Panc1 (cell line): ENCODE measurements around the gene BOK. TPM values are rescaled to one million over a fixed set of nuclear protein-coding genes. Genes with fewer than 3 reads are reported as not detected.

Experiments
- ATAC-seq: fragments of 200-7000 bp; cut with Tn5 transposase; 2 replicates; pipeline ENCODE4 v1.9.1; 2020; ENCODE audit warnings: mild to moderate bottlenecking, moderate library complexity
- BruUV-seq: library from RNA; stranded (reverse); fragments of 400-500 nt; replicated peaks from 2 replicates; lab custom pipeline; 2021; lab: Mats Ljungman, UMichigan
- CTCF ChIA-PET: fragments of 300-600 bp; sonication (Branson Sonifier 250); formaldehyde crosslinking; loops from one replicate; lab custom pipeline; 2022; ENCODE audit warnings: antibody characterized with exemption; lab: Charles Lee
- POLR2A ChIA-PET: fragments of 300-600 bp; sonication (Branson Sonifier 250); formaldehyde crosslinking; loops from one replicate; lab custom pipeline; 2022; ENCODE audit warnings: antibody characterized with exemption; lab: Charles Lee
- DNase-seq: peaks from one replicate; pipeline ENCODE4 v3.0.0-alpha.2; 2010; ENCODE audit warnings: low read depth, low spot score
- H3K27ac ChIP-seq: 2 replicates; pipeline ENCODE4 v1.5.1; 2011; ENCODE audit warnings: mild to moderate bottlenecking, low read length, inconsistent platforms
- H3K27me3 ChIP-seq: fragments of 200-500 bp; sonication (Bioruptor generic); 2 replicates; pipeline ENCODE4 v1.6.0; 2014; ENCODE audit warnings: low read length, inconsistent platforms; ENCODE audit not compliant: control insufficient read depth, insufficient read depth
- H3K36me3 ChIP-seq: fragments of 200-500 bp; sonication (Bioruptor generic); 2 replicates; pipeline ENCODE4 v1.5.1; 2014; ENCODE audit warnings: inconsistent platforms, mild to moderate bottlenecking, low read length, moderate library complexity; ENCODE audit not compliant: control insufficient read depth, insufficient read depth
- H3K4me1 ChIP-seq: 2 replicates; pipeline ENCODE4 v1.5.1; 2011; ENCODE audit warnings: inconsistent platforms, mild to moderate bottlenecking, low read length, moderate library complexity; ENCODE audit not compliant: control insufficient read depth, insufficient read depth
- H3K4me3 ChIP-seq, 2 experiments: 2 replicates each; pipeline ENCODE4 v1.5.1; 2011 to 2012; ENCODE audit warnings: low read depth in 2 of 2, low read length in 2 of 2, mild to moderate bottlenecking in 2 of 2, inconsistent platforms in 1 of 2, moderate library complexity in 1 of 2
- H3K9me3 ChIP-seq: fragments of 200-500 bp; sonication (Bioruptor generic); 2 replicates; pipeline ENCODE4 v1.5.1; 2014; ENCODE audit warnings: low read depth, mild to moderate bottlenecking, inconsistent platforms, low read length, moderate library complexity; ENCODE audit not compliant: control insufficient read depth, insufficient read depth
- POLR2AphosphoS5 ChIP-seq: IDR thresholded peaks from 2 replicates; pipeline ENCODE4 v1.6.1; 2012; ENCODE audit warnings: mild to moderate bottlenecking, low read depth, low read length, moderate library complexity
- SIN3A ChIP-seq: IDR thresholded peaks from 2 replicates; pipeline ENCODE4 v1.6.1; 2012; ENCODE audit warnings: low read depth, mild to moderate bottlenecking, low read length, moderate library complexity, borderline replicate concordance; ENCODE audit not compliant: insufficient read depth
- TCF7L2 ChIP-seq: IDR thresholded peaks from 2 replicates; pipeline ENCODE4 v1.6.1; 2011; ENCODE audit warnings: mild to moderate bottlenecking, low read depth, low read length, inconsistent platforms
- in situ Hi-C: cut with HindIII; loops from 2 replicates; pipeline ENCODE4 v1.10.0; 2016; ENCODE audit warnings: low sequenced_read_pairs, low pct_unique_long_range_greater_than_20kb
- intact Hi-C: fragments of 100-400 bp; cut with micrococcal nuclease; formaldehyde crosslinking; loops from one replicate; pipeline ENCODE4 v1.10.0; 2022; ENCODE audit not compliant: unreplicated experiment
- total RNA-seq: library from RNA; stranded (reverse); gene quantifications from one replicate; pipeline ENCODE4 v1.2.1, GENCODE V29; 2021; ENCODE audit not compliant: unreplicated experiment
- TF ChIP-seq, protein P1 (sequence below), 2 experiments: IDR thresholded peaks; 2 replicates each; pipeline ENCODE4 v1.6.1; 2011 to 2012; ENCODE audit warnings: low read depth in 2 of 2, control low read depth in 1 of 2, low read length in 1 of 2, mild to moderate bottlenecking in 1 of 2, moderate library complexity in 1 of 2; ENCODE audit not compliant: insufficient read depth in 1 of 2
- TF ChIP-seq, protein P2 (sequence below): fragments of 450-650 bp; IDR thresholded peaks from 2 replicates; pipeline ENCODE4 v1.5.1; 2017; ENCODE audit warnings: mild to moderate bottlenecking

The BOK gene
- total RNA-seq, 1 experiment from 2014 or later, result 39.1 TPM

DNA sequence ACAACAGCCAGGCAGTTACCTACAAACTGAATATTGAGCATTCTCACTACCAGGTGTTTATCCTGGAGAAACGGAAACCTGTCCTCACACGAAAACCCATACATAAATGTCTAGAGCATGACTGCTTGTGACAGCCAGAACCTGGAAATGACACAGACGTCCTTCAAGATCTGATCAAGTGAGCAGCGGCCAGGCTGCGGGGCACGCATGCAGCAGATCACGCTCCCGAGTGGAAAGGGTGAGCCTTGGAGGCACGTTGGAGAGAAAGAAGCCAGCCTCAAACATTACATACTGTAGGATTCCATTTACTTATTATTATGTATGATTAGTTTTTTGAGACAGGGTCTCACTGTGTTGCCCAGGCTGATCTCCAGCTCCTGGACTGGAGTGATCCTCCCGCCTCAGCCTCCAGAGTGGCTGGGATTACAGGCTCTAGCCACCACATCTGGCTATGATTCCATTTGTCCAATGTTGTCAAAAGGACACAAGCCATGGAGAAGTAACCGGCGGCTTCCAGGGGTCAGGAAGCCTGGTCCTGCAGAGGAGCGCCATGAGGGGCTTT lies 27.3 kb upstream of the BOK start:
- Histone ChIP-seq H3K4me3 (no peak overlapping the region), H3K4me1 (no peaks in the 10 kb centered on the region), H3K9me3 (no peaks in the 10 kb centered on the region), H3K27me3 (no peaks in the 10 kb centered on the region), H3K27ac (no peak overlapping the region), H3K36me3 (no peaks in the 10 kb centered on the region)
- in situ Hi-C loops (no loop called here), intact Hi-C loops (no loop called here)
- no TSS peak for BruUV-seq
- DNase-seq, result no peak
- POLR2A ChIA-PET, result interaction anchor here (0.6 kb wide), 1 partner anchor 10 kb away, joined by 5 read pairs; no protein-coding TSS in a partner anchor
- TF ChIP-seq SIN3A, result no peak
- no peak for TF ChIP-seq POLR2AphosphoS5
- TF ChIP-seq, protein P1, sequence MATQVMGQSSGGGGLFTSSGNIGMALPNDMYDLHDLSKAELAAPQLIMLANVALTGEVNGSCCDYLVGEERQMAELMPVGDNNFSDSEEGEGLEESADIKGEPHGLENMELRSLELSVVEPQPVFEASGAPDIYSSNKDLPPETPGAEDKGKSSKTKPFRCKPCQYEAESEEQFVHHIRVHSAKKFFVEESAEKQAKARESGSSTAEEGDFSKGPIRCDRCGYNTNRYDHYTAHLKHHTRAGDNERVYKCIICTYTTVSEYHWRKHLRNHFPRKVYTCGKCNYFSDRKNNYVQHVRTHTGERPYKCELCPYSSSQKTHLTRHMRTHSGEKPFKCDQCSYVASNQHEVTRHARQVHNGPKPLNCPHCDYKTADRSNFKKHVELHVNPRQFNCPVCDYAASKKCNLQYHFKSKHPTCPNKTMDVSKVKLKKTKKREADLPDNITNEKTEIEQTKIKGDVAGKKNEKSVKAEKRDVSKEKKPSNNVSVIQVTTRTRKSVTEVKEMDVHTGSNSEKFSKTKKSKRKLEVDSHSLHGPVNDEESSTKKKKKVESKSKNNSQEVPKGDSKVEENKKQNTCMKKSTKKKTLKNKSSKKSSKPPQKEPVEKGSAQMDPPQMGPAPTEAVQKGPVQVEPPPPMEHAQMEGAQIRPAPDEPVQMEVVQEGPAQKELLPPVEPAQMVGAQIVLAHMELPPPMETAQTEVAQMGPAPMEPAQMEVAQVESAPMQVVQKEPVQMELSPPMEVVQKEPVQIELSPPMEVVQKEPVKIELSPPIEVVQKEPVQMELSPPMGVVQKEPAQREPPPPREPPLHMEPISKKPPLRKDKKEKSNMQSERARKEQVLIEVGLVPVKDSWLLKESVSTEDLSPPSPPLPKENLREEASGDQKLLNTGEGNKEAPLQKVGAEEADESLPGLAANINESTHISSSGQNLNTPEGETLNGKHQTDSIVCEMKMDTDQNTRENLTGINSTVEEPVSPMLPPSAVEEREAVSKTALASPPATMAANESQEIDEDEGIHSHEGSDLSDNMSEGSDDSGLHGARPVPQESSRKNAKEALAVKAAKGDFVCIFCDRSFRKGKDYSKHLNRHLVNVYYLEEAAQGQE (IDR thresholded peaks at IDR 0.05; ENCODE audit: insufficient read depth in 1 of 2, low read depth in 2 of 2, low read length in 1 of 2), result no peak
- TF ChIP-seq, protein P2, sequence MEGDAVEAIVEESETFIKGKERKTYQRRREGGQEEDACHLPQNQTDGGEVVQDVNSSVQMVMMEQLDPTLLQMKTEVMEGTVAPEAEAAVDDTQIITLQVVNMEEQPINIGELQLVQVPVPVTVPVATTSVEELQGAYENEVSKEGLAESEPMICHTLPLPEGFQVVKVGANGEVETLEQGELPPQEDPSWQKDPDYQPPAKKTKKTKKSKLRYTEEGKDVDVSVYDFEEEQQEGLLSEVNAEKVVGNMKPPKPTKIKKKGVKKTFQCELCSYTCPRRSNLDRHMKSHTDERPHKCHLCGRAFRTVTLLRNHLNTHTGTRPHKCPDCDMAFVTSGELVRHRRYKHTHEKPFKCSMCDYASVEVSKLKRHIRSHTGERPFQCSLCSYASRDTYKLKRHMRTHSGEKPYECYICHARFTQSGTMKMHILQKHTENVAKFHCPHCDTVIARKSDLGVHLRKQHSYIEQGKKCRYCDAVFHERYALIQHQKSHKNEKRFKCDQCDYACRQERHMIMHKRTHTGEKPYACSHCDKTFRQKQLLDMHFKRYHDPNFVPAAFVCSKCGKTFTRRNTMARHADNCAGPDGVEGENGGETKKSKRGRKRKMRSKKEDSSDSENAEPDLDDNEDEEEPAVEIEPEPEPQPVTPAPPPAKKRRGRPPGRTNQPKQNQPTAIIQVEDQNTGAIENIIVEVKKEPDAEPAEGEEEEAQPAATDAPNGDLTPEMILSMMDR, result no peak
- TF ChIP-seq TCF7L2, result no peak
- CTCF ChIA-PET, result no interaction called here
- ATAC-seq, result no peak

DNA sequence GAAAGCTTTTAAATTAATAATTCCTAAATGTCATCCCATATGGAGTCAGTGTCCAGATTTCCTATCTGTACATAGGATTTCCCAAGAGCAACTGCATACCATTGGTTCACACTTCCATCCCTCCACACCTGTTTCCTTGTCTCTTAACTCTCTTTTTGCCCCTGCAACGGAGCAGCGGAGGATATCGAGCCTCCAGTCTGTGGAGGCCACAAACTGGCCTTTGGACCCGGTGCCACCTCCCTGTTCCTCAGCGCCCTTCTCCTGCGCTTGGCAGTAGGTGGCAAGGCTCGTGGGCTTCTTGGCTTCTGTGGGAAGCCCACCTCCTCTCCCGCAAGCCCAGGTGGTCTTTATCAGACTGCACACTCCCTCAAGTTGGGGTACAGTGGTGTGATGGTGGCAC lies 26.4 kb upstream of the BOK start:
- ChIA-PET CTCF (no interaction called here), POLR2A (interaction anchor here (0.6 kb wide), 1 partner anchor 9 kb away, joined by 5 read pairs; no protein-coding TSS in a partner anchor)
- Histone ChIP-seq H3K27me3 (no peaks in the 10 kb centered on the region), H3K4me1 (no peaks in the 10 kb centered on the region), H3K27ac (no peak overlapping the region), H3K9me3 (no peaks in the 10 kb centered on the region), H3K4me3 (no peak overlapping the region), H3K36me3 (no peaks in the 10 kb centered on the region)
- in situ Hi-C loops, result no loop called here
- BruUV-seq, result no TSS peak
- DNase-seq, result no peak
- intact Hi-C loops, result no loop called here
- no peak for ATAC-seq
- TF ChIP-seq, protein P2, result no peak
- TF ChIP-seq TCF7L2, result no peak
- no peak for TF ChIP-seq SIN3A
- TF ChIP-seq, protein P1 (IDR thresholded peaks at IDR 0.05; ENCODE audit: insufficient read depth in 1 of 2, low read depth in 2 of 2, low read length in 1 of 2), result no peak
- no peak for TF ChIP-seq POLR2AphosphoS5
